ENCODE results near the gene ATP11A. TPM values are rescaled to one million over a fixed set of nuclear protein-coding genes. Genes with fewer than 3 reads are reported as not detected.

Gene ATP11A
- total RNA-seq, 1 experiment from 2014 or later: 80.4 TPM

DNA sequence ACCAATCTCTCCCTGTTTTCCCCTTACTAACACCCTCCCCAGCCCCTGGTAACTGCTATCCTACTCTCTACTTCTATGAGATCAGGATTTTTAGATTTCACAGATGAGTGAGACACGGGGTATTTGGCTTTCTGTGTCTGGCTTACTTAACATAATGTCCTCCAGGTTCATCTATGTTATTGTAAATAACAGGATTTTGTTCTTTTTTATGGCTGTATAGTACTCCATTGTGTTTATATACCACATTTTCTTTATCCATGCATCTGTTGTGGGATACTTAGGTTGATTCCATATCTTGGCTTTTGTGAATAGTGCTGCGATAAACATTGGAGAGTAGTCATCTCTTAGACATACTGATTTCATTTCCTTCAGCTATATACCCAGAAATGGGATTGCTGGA lies 28.5 kb upstream of the ATP11A start:
- Histone ChIP-seq H3K4me1 (ENCODE audit: control insufficient read depth in 1 of 2, insufficient read depth in 2 of 2, low read length in 2 of 2) (no peaks in the 10 kb centered on the region), H3K9me3 (ENCODE audit: control insufficient read depth in 1 of 2, insufficient read depth in 1 of 2, low read depth in 1 of 2, low read length in 2 of 2) (no peaks in the 10 kb centered on the region), H3K27me3 (ENCODE audit: insufficient read depth, low read length) (no peaks in the 10 kb centered on the region), H2AFZ (ENCODE audit: low read depth, low read length, poor library complexity, severe bottlenecking) (no peak overlapping the region), H3K36me3 (ENCODE audit: control insufficient read depth in 1 of 2, insufficient read depth in 2 of 2, low read length in 2 of 2) (no peaks in the 10 kb centered on the region), H3K79me2 (ENCODE audit: insufficient read depth, low read length) (no peaks in the 10 kb centered on the region), H3K9me2 (ENCODE audit: insufficient read depth) (no peaks in the 10 kb centered on the region), H3K4me3 (replicated peaks in 1 of 2; ENCODE audit: low read depth in 1 of 2, low read length in 2 of 2) (no peak overlapping the region), H3K4me2 (ENCODE audit: low read length) (no peak overlapping the region), H3K9ac (ENCODE audit: low read length) (no peak overlapping the region), H3K27ac (ENCODE audit: low read depth, low read length) (no peak overlapping the region), H4K20me1 (ENCODE audit: insufficient read depth) (no peaks in the 10 kb centered on the region)
- no peak for TF ChIP-seq EZH2phosphoT487 (IDR thresholded peaks at IDR 0.05; ENCODE audit: borderline replicate concordance)
- ATAC-seq (no peak), DNase-seq (ENCODE audit: low read depth, low spot score) (no peak)
- ChIA-PET POLR2A (no interaction called here), CTCF (no interaction called here), RAD21 (ENCODE audit: low non-redundant PET in 1 of 2, low total read pairs in 2 of 2, uncharacterized antibody in 2 of 2, unreplicated experiment in 2 of 2) (no interaction called here)
- intact Hi-C loops (cut with micrococcal nuclease): no loop called here
- BruUV-seq (replicated peaks): no TSS peak

DNA sequence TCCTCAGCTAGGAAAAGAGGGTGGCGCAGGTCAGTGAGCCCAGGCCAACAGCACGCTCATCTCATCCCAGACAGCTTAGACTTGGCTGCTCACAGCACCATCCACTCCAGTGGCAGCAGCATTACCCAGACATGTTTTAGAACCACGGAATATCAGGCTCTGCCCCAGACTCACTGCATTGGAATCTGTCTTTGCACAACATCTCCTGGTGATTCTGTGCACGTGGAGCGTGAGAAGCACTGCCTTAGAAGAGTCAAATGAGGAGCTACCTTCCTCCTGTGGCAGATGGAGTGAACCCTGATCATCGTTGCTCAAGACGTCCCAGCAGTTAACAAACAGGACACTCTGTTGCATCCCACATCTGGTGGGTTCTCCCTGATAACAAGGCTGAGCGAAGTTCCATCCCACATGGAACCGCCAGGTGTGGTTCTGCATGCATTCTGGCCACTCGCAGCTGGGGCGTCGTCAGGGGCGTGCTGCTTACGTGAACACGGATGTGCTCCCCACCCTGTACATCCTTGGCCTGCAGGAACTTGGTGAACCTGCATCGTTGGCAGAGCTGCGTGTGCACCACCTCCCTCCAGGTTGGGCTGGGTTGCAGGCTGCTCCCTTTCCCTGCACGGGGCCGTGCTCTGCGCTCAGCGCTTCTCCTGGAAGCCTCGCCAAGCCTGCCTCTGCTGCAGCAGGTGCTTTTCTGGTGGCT lies 25.2 kb upstream of the ATP11A start:
- intact Hi-C loops (cut with micrococcal nuclease): no loop called here
- ChIA-PET RAD21 (ENCODE audit: low non-redundant PET in 1 of 2, low total read pairs in 2 of 2, uncharacterized antibody in 2 of 2, unreplicated experiment in 2 of 2) (no interaction called here), CTCF (no interaction called here), POLR2A (no interaction called here)
- Histone ChIP-seq H3K4me1 (ENCODE audit: control insufficient read depth in 1 of 2, insufficient read depth in 2 of 2, low read length in 2 of 2) (no peaks in the 10 kb centered on the region), H3K27ac (ENCODE audit: low read depth, low read length) (no peak overlapping the region), H3K79me2 (ENCODE audit: insufficient read depth, low read length) (no peaks in the 10 kb centered on the region), H3K36me3 (ENCODE audit: control insufficient read depth in 1 of 2, insufficient read depth in 2 of 2, low read length in 2 of 2) (no peaks in the 10 kb centered on the region), H3K9me2 (ENCODE audit: insufficient read depth) (no peaks in the 10 kb centered on the region), H2AFZ (ENCODE audit: low read depth, low read length, poor library complexity, severe bottlenecking) (no peak overlapping the region), H4K20me1 (ENCODE audit: insufficient read depth) (no peaks in the 10 kb centered on the region), H3K9me3 (ENCODE audit: control insufficient read depth in 1 of 2, insufficient read depth in 1 of 2, low read depth in 1 of 2, low read length in 2 of 2) (no peaks in the 10 kb centered on the region), H3K4me2 (ENCODE audit: low read length) (no peak overlapping the region), H3K4me3 (replicated peaks in 1 of 2; ENCODE audit: low read depth in 1 of 2, low read length in 2 of 2) (no peak overlapping the region), H3K27me3 (ENCODE audit: insufficient read depth, low read length) (no peaks in the 10 kb centered on the region), H3K9ac (ENCODE audit: low read length) (no peak overlapping the region)
- ATAC-seq (no peak), DNase-seq (ENCODE audit: low read depth, low spot score) (no peak)
- BruUV-seq (replicated peaks): no TSS peak
- TF ChIP-seq POLR2A (IDR thresholded peaks at IDR 0.05; ENCODE audit: borderline replicate concordance, extremely low read depth, insufficient read depth, insufficient read length) (no peak), CBX3 (IDR thresholded peaks at IDR 0.05; ENCODE audit: low read depth) (no peak)

DNA sequence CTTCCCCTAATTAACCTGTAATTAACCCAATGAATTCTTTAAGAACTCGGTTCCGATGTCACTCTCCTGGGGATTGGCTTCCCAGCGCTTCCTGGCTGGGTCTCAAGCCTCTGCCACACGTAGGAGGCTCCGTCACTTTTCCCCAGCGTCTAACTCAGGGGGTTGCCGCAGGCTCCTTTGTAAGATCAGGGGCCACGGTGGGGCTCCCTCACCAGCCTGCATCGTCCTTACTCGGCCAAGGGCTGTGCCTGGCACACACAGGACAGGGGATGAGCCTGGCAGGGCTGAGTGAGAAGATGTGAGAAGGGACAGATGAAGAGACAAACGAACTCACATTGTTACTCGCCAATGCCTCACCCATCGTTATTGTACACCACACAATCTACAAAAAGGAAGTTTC lies 20.9 kb upstream of the ATP11A start:
- RAD21 ChIA-PET (ENCODE audit: low non-redundant PET in 1 of 2, low total read pairs in 2 of 2, uncharacterized antibody in 2 of 2, unreplicated experiment in 2 of 2): no interaction called here
- ATAC-seq (no peak), DNase-seq (ENCODE audit: low read depth, low spot score) (no peak)
- Histone ChIP-seq H3K4me2 (ENCODE audit: low read length) (no peak overlapping the region), H3K36me3 (ENCODE audit: control insufficient read depth in 1 of 2, insufficient read depth in 2 of 2, low read length in 2 of 2) (no peaks in the 10 kb centered on the region), H4K20me1 (ENCODE audit: insufficient read depth) (no peaks in the 10 kb centered on the region), H3K4me3 (replicated peaks in 1 of 2; ENCODE audit: low read depth in 1 of 2, low read length in 2 of 2) (no peak overlapping the region), H3K27ac (ENCODE audit: low read depth, low read length) (no peak overlapping the region), H3K9ac (ENCODE audit: low read length) (no peak overlapping the region), H3K27me3 (ENCODE audit: insufficient read depth, low read length) (no peaks in the 10 kb centered on the region), H3K9me2 (ENCODE audit: insufficient read depth) (no peaks in the 10 kb centered on the region), H3K79me2 (ENCODE audit: insufficient read depth, low read length) (no peaks in the 10 kb centered on the region), H2AFZ (ENCODE audit: low read depth, low read length, poor library complexity, severe bottlenecking) (no peak overlapping the region), H3K4me1 (ENCODE audit: control insufficient read depth in 1 of 2, insufficient read depth in 2 of 2, low read length in 2 of 2) (no peaks in the 10 kb centered on the region), H3K9me3 (ENCODE audit: control insufficient read depth in 1 of 2, insufficient read depth in 1 of 2, low read depth in 1 of 2, low read length in 2 of 2) (no peaks in the 10 kb centered on the region)
- CTCF ChIA-PET: no interaction called here
- intact Hi-C loops (cut with micrococcal nuclease): no loop called here
- POLR2A ChIA-PET: no interaction called here
- TF ChIP-seq CBX3 (IDR thresholded peaks at IDR 0.05; ENCODE audit: low read depth): no peak
- BruUV-seq (replicated peaks): no TSS peak

Data from HCT116 (cell line).